Neuronal stem cell (in vitro differentiated cells): ENCODE measurements around the gene DOK1.

Experiments used
- DNase-seq: peaks from one replicate; pipeline ENCODE4 v3.0.0-alpha.2; 2013; ENCODE audit warnings: low spot score
- H2AFZ ChIP-seq: one replicate; pipeline ENCODE4 v1.6.1; 2013; ENCODE audit warnings: mild to moderate bottlenecking, low read length, inconsistent platforms
- H2AK5ac ChIP-seq: 2 replicates; pipeline ENCODE4 v1.6.1; 2013; ENCODE audit warnings: low read depth, mild to moderate bottlenecking, inconsistent platforms, low read length, moderate library complexity, mixed read lengths
- H2BK120ac ChIP-seq: 2 replicates; pipeline ENCODE4 v1.6.1; 2013; ENCODE audit warnings: low read depth, mild to moderate bottlenecking, inconsistent platforms, low read length, moderate library complexity, mixed read lengths
- H2BK12ac ChIP-seq: one replicate; pipeline ENCODE4 v1.6.1; 2013; ENCODE audit warnings: low read length, inconsistent platforms
- H2BK15ac ChIP-seq: 2 replicates; pipeline ENCODE4 v1.6.1; 2013; ENCODE audit warnings: mild to moderate bottlenecking, low read length, inconsistent platforms, mixed read lengths
- H2BK5ac ChIP-seq: one replicate; pipeline ENCODE4 v1.6.1; 2013; ENCODE audit warnings: inconsistent platforms, mild to moderate bottlenecking, low read length, moderate library complexity
- H3K14ac ChIP-seq: one replicate; pipeline ENCODE4 v1.6.1; 2013; ENCODE audit warnings: low read length, inconsistent platforms
- H3K18ac ChIP-seq: 2 replicates; pipeline ENCODE4 v1.6.1; 2013; ENCODE audit warnings: low read length, inconsistent platforms
- H3K23ac ChIP-seq: 2 replicates; pipeline ENCODE4 v1.6.1; 2013; ENCODE audit warnings: low read depth, mild to moderate bottlenecking, mixed read lengths, low read length, inconsistent platforms; ENCODE audit not compliant: poor library complexity
- H3K27ac ChIP-seq: replicated peaks from 3 replicates; pipeline ENCODE4 v1.5.1; 2013; ENCODE audit warnings: low read length, inconsistent platforms
- H3K27me3 ChIP-seq, 3 experiments: 2 replicates each; pipeline ENCODE4 v1.6.1; 2013; ENCODE audit warnings: low read length in 3 of 3, mild to moderate bottlenecking in 2 of 3, inconsistent platforms in 1 of 3, low read depth in 1 of 3, mixed read lengths in 1 of 3, moderate library complexity in 1 of 3; ENCODE audit not compliant: control insufficient read depth in 3 of 3, insufficient read depth in 3 of 3
- H3K36me3 ChIP-seq, 2 donors: replicated peaks in 1 of 2; 2 replicates each; pipeline ENCODE4 v1.6.1; 2013; ENCODE audit warnings: low read length in 2 of 2; ENCODE audit not compliant: control insufficient read depth in 2 of 2, insufficient read depth in 2 of 2
- H3K4ac ChIP-seq: 2 replicates; pipeline ENCODE4 v1.6.1; 2013; ENCODE audit warnings: inconsistent platforms, mild to moderate bottlenecking, low read length, moderate library complexity
- H3K4me1 ChIP-seq, 2 donors: 1 replicate in 1 of 2; 2 replicates in 1 of 2; pipeline ENCODE4 v1.6.1; 2013; ENCODE audit warnings: low read length in 2 of 2, low read depth in 1 of 2; ENCODE audit not compliant: control insufficient read depth in 2 of 2, insufficient read depth in 1 of 2
- H3K4me2 ChIP-seq: one replicate; pipeline ENCODE4 v1.6.1; 2013; ENCODE audit warnings: mild to moderate bottlenecking, low read length, inconsistent platforms; ENCODE audit not compliant: insufficient read depth, poor library complexity, severe bottlenecking
- H3K4me3 ChIP-seq, 2 donors: 2 replicates each; pipeline ENCODE4 v1.5.1; 2013; ENCODE audit warnings: low read length in 2 of 2, mild to moderate bottlenecking in 2 of 2, inconsistent platforms in 1 of 2, moderate library complexity in 1 of 2
- H3K79me1 ChIP-seq: one replicate; pipeline ENCODE4 v1.6.1; 2013; ENCODE audit warnings: low read depth, mild to moderate bottlenecking, inconsistent platforms, low read length, moderate library complexity
- H3K9ac ChIP-seq: one replicate; pipeline ENCODE4 v1.6.1; 2013; ENCODE audit warnings: mild to moderate bottlenecking, low read depth, low read length, inconsistent platforms; ENCODE audit not compliant: poor library complexity
- H3K9me3 ChIP-seq, 2 donors: replicated peaks in 1 of 2; 2 replicates each; pipeline versions ENCODE3 to v1.6.1; 2013; ENCODE audit warnings: low read length in 2 of 2, mild to moderate bottlenecking in 2 of 2, inconsistent platforms in 1 of 2, low read depth in 1 of 2, mixed read lengths in 1 of 2, moderate library complexity in 1 of 2; ENCODE audit not compliant: control insufficient read depth in 2 of 2, insufficient read depth in 1 of 2
- H4K8ac ChIP-seq: one replicate; pipeline ENCODE4 v1.6.1; 2013; ENCODE audit warnings: low read depth, mild to moderate bottlenecking, inconsistent platforms, low read length, moderate library complexity
- H4K91ac ChIP-seq: one replicate; pipeline ENCODE4 v1.6.1; 2013; ENCODE audit warnings: low read length, low read depth, mild to moderate bottlenecking, inconsistent platforms; ENCODE audit not compliant: poor library complexity
- WGBS, 2 donors: extraction: QIAGEN DNeasy Blood & Tissue Kit; methylation state at CpG; one replicate each; pipeline ENCODE4 v1.1.7; 2013; ENCODE audit warnings: missing lambda C conversion rate in 2 of 2, mixed read lengths in 1 of 2; ENCODE audit not compliant: insufficient read length in 2 of 2, insufficient replicate concordance in 1 of 2; ENCODE audit errors: extremely low coverage in 2 of 2; 5-methylcytosine and 5-hydroxymethylcytosine counted together

DOK1 gene

DNA sequence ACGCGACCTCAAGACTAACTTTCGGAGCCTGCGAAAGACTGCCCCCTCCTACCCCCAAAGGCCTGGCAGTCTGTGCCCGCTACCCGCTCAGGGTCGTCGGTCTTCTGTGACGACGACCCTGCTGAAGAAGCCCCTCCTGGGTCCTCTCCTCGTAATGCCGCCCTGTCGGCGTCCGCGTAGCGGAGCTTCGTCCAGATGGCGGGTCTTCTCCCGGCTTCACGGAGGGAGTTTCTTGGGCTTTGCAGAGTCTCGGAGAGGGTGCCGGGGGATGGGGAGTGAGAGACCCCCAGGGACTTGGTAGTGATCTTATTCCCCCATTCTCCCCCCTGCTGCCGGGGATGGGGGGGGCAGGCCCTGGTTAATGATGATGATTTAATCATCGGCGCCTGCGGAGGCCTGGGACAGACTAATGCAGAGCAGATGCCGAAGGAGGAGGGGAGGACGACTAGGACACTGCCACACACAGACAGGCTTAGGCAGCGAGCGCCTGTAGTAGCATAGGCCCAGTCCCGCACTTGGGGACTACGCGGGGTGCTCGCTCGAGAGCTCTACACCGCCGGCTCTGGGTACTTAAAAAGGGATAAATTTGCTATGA, 46.5 kb upstream of the DOK1 start:
- H3K9ac ChIP-seq = no peak overlapping the region
- H3K4me3 ChIP-seq = peak overlapping the region; percentile 87 to 99
- H2BK12ac ChIP-seq = no peak overlapping the region
- WGBS, 2 donors = no CpG with 5 or more reads among the region's 38 CpGs
- H2BK5ac ChIP-seq = peak overlapping the region; percentile 99
- H2BK120ac ChIP-seq = peak overlapping the region; percentile 70
- no peak overlapping the region for H4K8ac ChIP-seq
- H3K27me3 ChIP-seq = peaks cover 16 to 75% (median 59%) of the 10 kb centered on the region in 3 experiments
- no peak overlapping the region for H3K27ac ChIP-seq
- peak overlapping the region; percentile 49 for H2BK15ac ChIP-seq
- H3K18ac ChIP-seq = peak overlapping the region; percentile 85
- no peak for DNase-seq
- peaks cover 3% of the 10 kb centered on the region for H3K79me1 ChIP-seq
- H4K91ac ChIP-seq = no peak overlapping the region
- peaks cover 8 to 9% of the 10 kb centered on the region in 2 donors for H3K4me1 ChIP-seq
- peak overlapping the region; percentile 9 for H3K23ac ChIP-seq
- H3K4ac ChIP-seq = no peak overlapping the region
- H2AFZ ChIP-seq = peak overlapping the region; percentile 99
- H3K9me3 ChIP-seq = peaks cover 0 to 4% of the 10 kb centered on the region in 2 donors
- H2AK5ac ChIP-seq = peak overlapping the region; percentile 53
- H3K36me3 ChIP-seq = peaks cover 6 to 22% of the 10 kb centered on the region in 2 donors
- H3K4me2 ChIP-seq = peak overlapping the region; percentile 97
- H3K14ac ChIP-seq = no peak overlapping the region

- Histone ChIP-seq H2AFZ (no peak overlapping the region), H4K91ac (no peak overlapping the region), H4K8ac (no peak overlapping the region), H3K23ac (no peak overlapping the region), H3K4me1 (peaks cover 8 to 9% of the 10 kb centered on the region in 2 donors), H3K27ac (no peak overlapping the region), H3K14ac (no peak overlapping the region), H3K4me2 (no peak overlapping the region), H2BK15ac (no peak overlapping the region), H3K79me1 (peaks cover 3% of the 10 kb centered on the region), H2BK12ac (no peak overlapping the region), H3K18ac (no peak overlapping the region), H2BK5ac (no peak overlapping the region), H3K9ac (peak overlapping the region; percentile 27), H3K4me3 (no peak overlapping the region), H3K27me3 (peaks cover 32 to 75% (median 68%) of the 10 kb centered on the region in 3 experiments), H2AK5ac (no peak overlapping the region), H3K36me3 (peaks cover 6 to 13% of the 10 kb centered on the region in 2 donors), H3K9me3 (peaks cover 0 to 4% of the 10 kb centered on the region in 2 donors), H2BK120ac (no peak overlapping the region), H3K4ac (no peak overlapping the region)
- no peak for DNase-seq
- WGBS, 2 donors = no CpG with 5 or more reads among the region's 4 CpGs
These were observed 44.2 kb upstream of the DOK1 start for GRCh38 chr2:74510272-74510671.

DNA sequence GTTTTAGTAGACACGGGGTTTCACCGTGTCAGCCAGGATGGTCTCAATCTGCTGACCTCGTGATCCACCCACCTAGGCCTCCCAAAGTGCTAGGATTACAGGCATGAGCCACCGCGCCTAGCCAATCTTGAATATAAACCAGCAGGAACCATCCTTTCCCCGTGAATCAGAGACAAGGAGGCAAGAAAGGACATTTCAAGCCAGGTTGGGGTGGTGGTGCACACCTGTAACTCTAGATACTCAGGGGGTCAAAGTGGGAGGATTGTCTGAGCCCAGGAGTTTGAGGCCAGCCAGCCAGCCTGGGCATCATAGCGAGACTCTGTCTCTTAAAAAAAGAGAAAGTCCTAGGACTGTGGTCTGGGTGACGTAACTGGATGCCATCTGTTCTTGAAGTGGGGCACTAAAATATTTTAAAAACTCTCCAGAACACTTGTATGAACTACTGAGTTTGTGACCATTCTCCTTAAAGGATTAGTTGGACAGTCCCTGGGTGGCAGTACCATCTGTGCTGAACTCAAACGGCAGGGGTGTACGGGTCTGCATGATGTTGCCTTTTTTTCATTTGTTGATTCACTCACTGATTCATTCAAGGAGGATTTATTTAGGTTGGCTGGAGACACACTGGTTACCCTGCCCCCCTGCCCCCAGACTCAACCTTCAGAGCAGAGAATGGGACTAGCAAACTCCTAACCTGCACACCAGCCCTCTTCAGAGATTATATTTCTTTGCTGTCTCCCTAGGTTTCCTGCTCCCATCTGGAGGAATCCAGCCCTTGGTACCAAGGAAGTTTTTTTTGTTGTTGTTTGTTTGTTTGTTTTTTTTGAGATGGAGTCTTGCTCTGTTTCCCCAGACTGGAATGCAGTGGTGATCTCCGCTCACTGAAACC, 43.2 kb upstream of the DOK1 start:
- no peak for DNase-seq
- H2AK5ac ChIP-seq = no peak overlapping the region
- no peak overlapping the region for H3K4me3 ChIP-seq
- no peak overlapping the region for H2BK15ac ChIP-seq
- H3K23ac ChIP-seq = no peak overlapping the region
- no peak overlapping the region for H2BK12ac ChIP-seq
- H3K14ac ChIP-seq = no peak overlapping the region
- no peak overlapping the region for H4K91ac ChIP-seq
- H3K9me3 ChIP-seq = peaks cover 0 to 6% of the 10 kb centered on the region in 2 donors
- WGBS, 2 donors = no CpG with 5 or more reads among the region's 11 CpGs
- H3K4me1 ChIP-seq = peaks cover 8 to 10% of the 10 kb centered on the region in 2 donors
- peaks cover 43 to 79% (median 79%) of the 10 kb centered on the region in 3 experiments for H3K27me3 ChIP-seq
- no peak overlapping the region for H3K18ac ChIP-seq
- no peak overlapping the region for H4K8ac ChIP-seq
- H2AFZ ChIP-seq = no peak overlapping the region
- H3K9ac ChIP-seq = no peak overlapping the region
- H3K36me3 ChIP-seq = peaks cover 0 to 5% of the 10 kb centered on the region in 2 donors
- H2BK5ac ChIP-seq = no peak overlapping the region
- H3K4ac ChIP-seq = no peak overlapping the region
- no peak overlapping the region for H2BK120ac ChIP-seq
- H3K79me1 ChIP-seq = no peaks in the 10 kb centered on the region
- H3K27ac ChIP-seq = no peak overlapping the region
- H3K4me2 ChIP-seq = no peak overlapping the region
